COR-L47 (cell line): Measurements from ENCODE around the gene AUTS2.

ENCODE experiments used
- DNase-seq: peaks from one replicate; lab custom pipeline; 2025; lab: John Stamatoyannopoulos, UW

AUTS2 gene

GRCh38 chr7:70545214-70545613 is 946.9 kb downstream of the AUTS2 start:
- DNase-seq = no peak

- DNase-seq = no peak
Observed at GRCh38 chr7:70552141-70552540, 953.9 kb downstream of the AUTS2 start.

- no peak for DNase-seq
Observed at GRCh38 chr7:70553364-70553763, 955.1 kb downstream of the AUTS2 start.

- no peak for DNase-seq
Observed at GRCh38 chr7:70554646-70555045, 956.4 kb downstream of the AUTS2 start.

GRCh38 chr7:70556761-70557160 is 958.5 kb downstream of the AUTS2 start:
- DNase-seq = no peak

- no peak for DNase-seq
Observed at GRCh38 chr7:70557338-70557737, 959.1 kb downstream of the AUTS2 start.

GRCh38 chr7:70559815-70560214 is 961.5 kb downstream of the AUTS2 start:
- no peak for DNase-seq

GRCh38 chr7:70563960-70564359 is 965.7 kb downstream of the AUTS2 start:
- DNase-seq = no peak

- no peak for DNase-seq
Observed at GRCh38 chr7:70565721-70566370, 967.6 kb downstream of the AUTS2 start.

- no peak for DNase-seq
Observed at GRCh38 chr7:70566671-70567070, 968.4 kb downstream of the AUTS2 start.

- no peak for DNase-seq
Observed at GRCh38 chr7:70568674-70569334, 970.5 kb downstream of the AUTS2 start.

GRCh38 chr7:70569335-70569819 is 971.1 kb downstream of the AUTS2 start:
- DNase-seq = no peak

- no peak for DNase-seq
Observed at GRCh38 chr7:70570029-70570428, 971.8 kb downstream of the AUTS2 start.

- DNase-seq = no peak
Observed at GRCh38 chr7:70570961-70571360, 972.7 kb downstream of the AUTS2 start.

GRCh38 chr7:70571403-70571934 is 973.2 kb downstream of the AUTS2 start:
- DNase-seq = no peak

GRCh38 chr7:70571961-70572360 is 973.7 kb downstream of the AUTS2 start:
- DNase-seq = no peak

GRCh38 chr7:70572571-70572970 is 974.3 kb downstream of the AUTS2 start:
- DNase-seq = no peak

- DNase-seq = no peak
Observed at GRCh38 chr7:70573071-70573661, 974.9 kb downstream of the AUTS2 start.

GRCh38 chr7:70573696-70574095 is 975.4 kb downstream of the AUTS2 start:
- no peak for DNase-seq

GRCh38 chr7:70574314-70574834 is 976.1 kb downstream of the AUTS2 start:
- DNase-seq = no peak

GRCh38 chr7:70574970-70575799 is 976.9 kb downstream of the AUTS2 start:
- DNase-seq = no peak

- DNase-seq = no peak
Observed at GRCh38 chr7:70577078-70577477, 978.8 kb downstream of the AUTS2 start.
